Stimulated activated CD4-positive, alpha-beta T cell treated with anti-CD3 and anti-CD28 coated beads, Interleukin-1b, Interleukin-23, amount 100 ng/mL, for 1 hour (primary cell): ENCODE results near the gene AKAP13.
"Not testable (repeated sequence)": the region's sequence is repeated elsewhere in the genome, so short reads cannot be mapped to it uniquely, and the experiment has no call there.

Source experiments
- DNase-seq, 2 donors: peaks; one replicate each; pipeline ENCODE4 v3.0.0-alpha.2; 2020; ENCODE audit warnings: low read depth in 2 of 2

AKAP13 gene

GRCh38 chr15:85380217-85380811, at the start of gene AKAP13:
AKAP13 (plus strand) TSS chr15:85380603; CDS start chr15:85485721, 105,118 bp downstream.
- DNase-seq: peak; percentile 68 to 87

- peak; percentile 13 to 40 for DNase-seq
Measured at GRCh38 chr15:85330901-85331588, 49.4 kb upstream of the AKAP13 start.

GRCh38 chr15:85331655-85332285, 48.6 kb upstream of the AKAP13 start:
- no peak for DNase-seq

GRCh38 chr15:85333132-85333831, 47.1 kb upstream of the AKAP13 start:
- no peak for DNase-seq

GRCh38 chr15:85334241-85334640, 46.2 kb upstream of the AKAP13 start:
- DNase-seq: no peak

GRCh38 chr15:85335193-85335942, 45.0 kb upstream of the AKAP13 start:
- DNase-seq: no peak

- DNase-seq: no peak
Measured at GRCh38 chr15:85336880-85337279, 43.5 kb upstream of the AKAP13 start.

GRCh38 chr15:85337425-85338074, 42.9 kb upstream of the AKAP13 start:
- DNase-seq: no peak

GRCh38 chr15:85340321-85340665, 40.1 kb upstream of the AKAP13 start:
- DNase-seq: no peak

GRCh38 chr15:85340852-85341251, 39.6 kb upstream of the AKAP13 start:
- no peak for DNase-seq

- DNase-seq: not testable (repeated sequence)
Measured at GRCh38 chr15:85342163-85342562, 38.2 kb upstream of the AKAP13 start.

GRCh38 chr15:85343443-85343842, 37.0 kb upstream of the AKAP13 start:
- not testable (repeated sequence) for DNase-seq

GRCh38 chr15:85344241-85344640, 36.2 kb upstream of the AKAP13 start:
- not testable (repeated sequence) for DNase-seq

GRCh38 chr15:85344653-85345114, 35.7 kb upstream of the AKAP13 start:
- not testable (repeated sequence) for DNase-seq

GRCh38 chr15:85345196-85345918, 35.0 kb upstream of the AKAP13 start:
- DNase-seq: not testable (repeated sequence)

GRCh38 chr15:85346462-85347084, 33.8 kb upstream of the AKAP13 start:
- not testable (repeated sequence) for DNase-seq

GRCh38 chr15:85347264-85348047, 32.9 kb upstream of the AKAP13 start:
- not testable (repeated sequence) for DNase-seq

GRCh38 chr15:85348048-85348766, 32.2 kb upstream of the AKAP13 start:
- not testable (repeated sequence) for DNase-seq
